Measurements from ENCODE around the gene HS3ST5.

DNA sequence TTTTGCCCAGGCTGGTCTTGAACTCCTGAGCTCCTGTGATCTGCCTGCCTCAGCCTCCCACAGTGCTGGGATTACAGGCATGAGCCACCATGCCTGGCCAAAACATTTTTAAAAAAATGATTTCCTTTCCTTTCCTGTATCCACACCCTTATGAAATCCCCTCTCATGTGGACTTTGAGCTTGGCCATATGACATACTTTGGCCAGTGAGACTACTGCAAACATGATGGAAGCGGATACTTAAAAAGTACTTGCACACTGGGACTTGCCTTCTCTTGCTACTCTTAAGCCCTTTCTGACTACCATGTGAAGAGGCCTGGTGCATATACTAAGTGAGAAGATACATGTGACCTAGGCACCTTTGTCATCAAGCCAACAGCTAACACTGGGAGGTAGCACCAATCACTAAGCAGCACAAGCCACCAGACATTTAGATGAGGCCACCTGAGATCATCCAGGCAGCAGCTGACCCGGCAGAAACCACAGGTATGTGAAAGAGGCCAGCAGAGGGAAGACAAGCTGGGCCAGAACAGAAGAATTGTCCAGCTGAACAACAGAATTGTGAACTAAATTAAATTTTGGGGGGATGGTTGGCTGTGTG, 293.4 kb downstream of the HS3ST5 start:
- TF ChIP-seq, protein P1, sequence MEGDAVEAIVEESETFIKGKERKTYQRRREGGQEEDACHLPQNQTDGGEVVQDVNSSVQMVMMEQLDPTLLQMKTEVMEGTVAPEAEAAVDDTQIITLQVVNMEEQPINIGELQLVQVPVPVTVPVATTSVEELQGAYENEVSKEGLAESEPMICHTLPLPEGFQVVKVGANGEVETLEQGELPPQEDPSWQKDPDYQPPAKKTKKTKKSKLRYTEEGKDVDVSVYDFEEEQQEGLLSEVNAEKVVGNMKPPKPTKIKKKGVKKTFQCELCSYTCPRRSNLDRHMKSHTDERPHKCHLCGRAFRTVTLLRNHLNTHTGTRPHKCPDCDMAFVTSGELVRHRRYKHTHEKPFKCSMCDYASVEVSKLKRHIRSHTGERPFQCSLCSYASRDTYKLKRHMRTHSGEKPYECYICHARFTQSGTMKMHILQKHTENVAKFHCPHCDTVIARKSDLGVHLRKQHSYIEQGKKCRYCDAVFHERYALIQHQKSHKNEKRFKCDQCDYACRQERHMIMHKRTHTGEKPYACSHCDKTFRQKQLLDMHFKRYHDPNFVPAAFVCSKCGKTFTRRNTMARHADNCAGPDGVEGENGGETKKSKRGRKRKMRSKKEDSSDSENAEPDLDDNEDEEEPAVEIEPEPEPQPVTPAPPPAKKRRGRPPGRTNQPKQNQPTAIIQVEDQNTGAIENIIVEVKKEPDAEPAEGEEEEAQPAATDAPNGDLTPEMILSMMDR (conservative IDR thresholded peaks at IDR 0.05; ENCODE audit: low read depth in 2 of 2) = no peak
- TF ChIP-seq EZH2 (IDR thresholded peaks at IDR 0.05; ENCODE audit: low read depth, unreplicated experiment) (no peak), REST (IDR thresholded peaks at IDR 0.05; ENCODE audit: unreplicated experiment) (no peak), JUNB (IDR thresholded peaks at IDR 0.05; ENCODE audit: unreplicated experiment) (no peak), POLR2AphosphoS5 (IDR thresholded peaks at IDR 0.05; ENCODE audit: low read depth) (no peak), ZNF114 (CRISPR knock-in tag; IDR thresholded peaks at IDR 0.05) (no peak), ETS1 (IDR thresholded peaks at IDR 0.05) (no peak)

All from GM23338 (cell line).